Activated CD4-positive, CD25-positive, alpha-beta regulatory T cell treated with anti-CD3 and anti-CD28 coated beads, Interleukin-2, amount 50 U/mL, for 16 hours (primary cell): Measurements from ENCODE around the gene LY6G5B.
A peak's percentile ranks its signal among the peaks of the same experiment; 100 is the strongest.

ENCODE experiments used
- DNase-seq: peaks from one replicate; pipeline ENCODE4 v3.0.0-alpha.2; 2020; ENCODE audit warnings: low read depth, low spot score

Gene LY6G5B

GRCh38 chr6:31662124-31662723 is 7.6 kb upstream of the LY6G5B start:
- no peak for DNase-seq

DNA sequence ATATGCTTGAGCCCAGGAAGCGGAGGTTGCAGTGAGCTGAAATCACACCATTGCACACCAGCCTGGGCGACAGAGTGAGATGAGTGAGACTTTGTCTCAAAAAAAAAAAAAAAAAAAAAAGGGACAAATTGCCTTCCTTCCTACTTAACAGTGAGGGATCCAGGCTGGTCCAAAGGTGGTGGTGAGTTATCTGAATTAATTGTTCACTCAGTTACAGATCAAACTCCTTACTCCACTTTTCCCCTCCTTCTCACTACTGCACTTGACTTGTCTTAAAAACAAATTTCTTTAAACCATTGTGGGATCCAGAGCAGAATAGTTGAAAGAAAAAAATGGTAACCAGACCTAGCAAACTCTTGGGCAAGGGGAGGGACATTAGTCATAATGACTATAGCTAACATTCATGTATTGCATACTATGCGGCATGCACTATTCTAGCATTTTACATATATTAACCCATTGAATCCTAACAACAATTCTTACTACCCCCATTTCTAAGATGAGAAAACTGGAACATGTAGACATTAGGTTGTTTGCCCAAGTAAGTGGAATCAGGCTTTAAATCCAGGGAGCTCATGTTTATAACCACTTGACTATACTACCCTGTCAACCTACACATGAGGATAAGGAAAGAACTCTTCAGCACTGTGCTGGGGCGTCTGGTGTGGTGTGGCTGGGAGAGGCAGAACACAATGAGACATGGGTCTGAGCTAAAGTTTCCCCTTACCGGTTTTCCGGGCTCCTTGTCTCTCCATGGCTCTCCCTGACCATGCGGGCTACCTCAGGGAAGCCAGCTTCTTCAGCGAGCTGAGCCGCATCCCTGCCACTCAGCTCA is 6.4 kb upstream of the LY6G5B start:
- no peak for DNase-seq

GRCh38 chr6:31663961-31664789 is 5.6 kb upstream of the LY6G5B start:
- DNase-seq: no peak

DNA sequence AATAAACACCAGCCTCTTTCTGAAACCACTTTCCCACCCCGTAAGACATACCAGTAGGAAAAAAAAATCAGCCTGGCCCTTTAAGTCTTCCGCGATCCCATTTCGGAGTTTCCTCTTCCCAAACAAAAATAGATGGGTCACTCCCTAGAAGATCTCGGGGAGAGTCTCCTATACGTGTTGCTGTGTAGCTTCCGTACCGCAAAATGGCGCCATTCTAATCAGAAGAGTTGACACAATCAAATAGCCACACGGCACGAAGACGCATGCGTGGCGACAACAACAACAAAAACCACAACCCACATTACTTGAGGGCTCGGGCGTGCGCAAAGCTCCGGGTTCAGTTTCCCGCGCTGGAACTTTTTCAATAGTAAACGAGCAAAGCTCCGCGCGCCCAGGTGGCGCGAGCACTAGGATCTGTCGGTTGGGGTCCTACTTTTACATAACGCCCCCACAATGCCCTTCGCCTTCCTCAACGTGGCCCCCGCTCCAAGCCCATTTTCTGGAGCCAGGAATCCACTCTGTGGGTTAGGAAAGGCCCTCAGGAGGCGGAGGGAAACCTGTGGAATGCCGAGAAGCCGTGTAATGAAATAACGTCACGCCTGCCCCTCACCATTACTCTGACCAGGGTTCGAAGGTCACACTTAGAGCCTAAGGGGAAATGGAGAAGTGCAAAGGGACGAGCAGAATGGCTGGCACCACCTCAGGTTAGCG is 4.8 kb upstream of the LY6G5B start, which contains the start of gene GPANK1:
Gene GPANK1, minus strand, starts transcription at position 208 of the 711 bp plus-strand sequence. CDS start 519 bp downstream, outside the sequence.
- peak; percentile 85 for DNase-seq

GRCh38 chr6:31665501-31666336 is 4.1 kb upstream of the LY6G5B start, which contains the start of gene CSNK2B:
TSS of gene CSNK2B (plus strand) at chr6:31666080. CDS start at chr6:31666832, 752 bp downstream.
- DNase-seq: peak; percentile 98

DNA sequence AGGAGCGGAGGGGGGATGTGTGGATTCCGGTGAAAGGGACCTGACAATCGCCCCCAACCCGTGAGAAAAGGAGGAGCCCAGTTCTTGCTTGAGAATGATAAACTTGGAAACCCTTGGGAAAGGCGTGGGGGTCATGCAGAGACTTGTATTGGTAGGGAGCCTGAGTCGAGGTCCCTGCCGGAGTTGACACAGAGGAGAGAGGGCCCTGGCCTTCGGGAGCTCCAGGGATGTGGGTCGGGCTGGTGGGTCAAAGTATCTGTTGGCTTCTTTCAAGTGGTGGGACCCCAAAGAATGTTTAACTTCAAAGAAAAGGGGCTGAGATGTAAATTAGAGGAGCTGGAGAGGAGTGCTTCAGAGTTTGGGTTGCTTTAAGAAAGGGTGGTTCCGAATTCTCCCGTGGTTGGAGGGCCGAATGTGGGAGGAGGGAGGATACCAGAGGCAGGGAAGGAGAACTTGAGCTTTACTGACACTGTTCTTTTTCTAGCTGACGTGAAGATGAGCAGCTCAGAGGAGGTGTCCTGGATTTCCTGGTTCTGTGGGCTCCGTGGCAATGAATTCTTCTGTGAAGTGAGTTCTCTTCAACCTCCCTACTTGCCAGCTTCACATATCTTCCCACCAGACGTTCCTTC is 3.3 kb upstream of the LY6G5B start:
- DNase-seq: no peak

DNA sequence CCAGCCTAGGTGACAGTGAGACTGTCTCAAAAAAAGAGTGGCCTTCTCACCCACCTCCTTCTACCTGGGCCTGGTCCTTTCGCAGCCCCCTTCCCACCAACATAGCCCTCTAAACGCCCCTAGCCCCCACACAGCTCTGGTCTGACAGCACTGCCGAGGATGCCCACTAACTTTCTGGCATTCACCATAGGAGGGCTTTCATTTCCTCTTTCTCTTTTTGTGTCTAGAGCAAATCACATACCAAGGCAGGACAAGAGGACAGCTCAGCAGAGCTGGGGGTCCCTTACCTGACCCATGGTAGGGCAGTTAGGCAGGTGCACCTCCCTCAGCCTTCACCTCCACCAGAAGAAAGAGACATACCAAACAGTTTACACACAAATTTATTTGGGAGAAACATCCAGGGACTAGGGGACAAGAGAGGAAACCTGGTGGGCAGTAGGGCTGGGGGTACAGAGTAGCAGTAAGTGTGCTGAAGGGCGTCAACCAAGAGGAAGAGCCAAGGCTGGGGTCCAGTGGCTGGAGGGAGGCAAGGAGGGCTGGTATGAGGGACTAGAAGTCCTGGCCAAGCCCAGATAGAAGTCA is 6.6 kb downstream of the LY6G5B start:
- no peak for DNase-seq

DNA sequence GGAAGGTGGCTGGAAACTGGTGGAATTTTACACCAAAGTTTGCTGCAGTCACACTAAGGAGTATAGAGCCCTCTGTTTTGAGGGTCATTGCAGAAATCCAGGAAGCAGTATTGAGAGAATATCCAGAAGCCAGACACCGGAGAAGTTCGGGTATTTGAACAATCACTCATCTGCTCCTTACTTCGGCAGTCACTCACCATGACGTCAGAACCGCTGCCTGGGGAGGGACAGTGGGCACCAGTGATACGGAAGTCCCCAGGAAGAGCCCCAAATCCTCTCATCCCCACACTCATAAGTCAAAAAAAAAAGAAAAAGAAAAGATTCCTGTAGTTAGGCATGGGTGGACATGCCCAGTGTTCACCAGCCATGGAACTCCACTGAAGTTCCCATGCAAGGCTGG is 7.1 kb downstream of the LY6G5B start:
- DNase-seq: no peak

- DNase-seq: no peak
Observed at GRCh38 chr6:31677955-31678354, 8.2 kb downstream of the LY6G5B start.

DNA sequence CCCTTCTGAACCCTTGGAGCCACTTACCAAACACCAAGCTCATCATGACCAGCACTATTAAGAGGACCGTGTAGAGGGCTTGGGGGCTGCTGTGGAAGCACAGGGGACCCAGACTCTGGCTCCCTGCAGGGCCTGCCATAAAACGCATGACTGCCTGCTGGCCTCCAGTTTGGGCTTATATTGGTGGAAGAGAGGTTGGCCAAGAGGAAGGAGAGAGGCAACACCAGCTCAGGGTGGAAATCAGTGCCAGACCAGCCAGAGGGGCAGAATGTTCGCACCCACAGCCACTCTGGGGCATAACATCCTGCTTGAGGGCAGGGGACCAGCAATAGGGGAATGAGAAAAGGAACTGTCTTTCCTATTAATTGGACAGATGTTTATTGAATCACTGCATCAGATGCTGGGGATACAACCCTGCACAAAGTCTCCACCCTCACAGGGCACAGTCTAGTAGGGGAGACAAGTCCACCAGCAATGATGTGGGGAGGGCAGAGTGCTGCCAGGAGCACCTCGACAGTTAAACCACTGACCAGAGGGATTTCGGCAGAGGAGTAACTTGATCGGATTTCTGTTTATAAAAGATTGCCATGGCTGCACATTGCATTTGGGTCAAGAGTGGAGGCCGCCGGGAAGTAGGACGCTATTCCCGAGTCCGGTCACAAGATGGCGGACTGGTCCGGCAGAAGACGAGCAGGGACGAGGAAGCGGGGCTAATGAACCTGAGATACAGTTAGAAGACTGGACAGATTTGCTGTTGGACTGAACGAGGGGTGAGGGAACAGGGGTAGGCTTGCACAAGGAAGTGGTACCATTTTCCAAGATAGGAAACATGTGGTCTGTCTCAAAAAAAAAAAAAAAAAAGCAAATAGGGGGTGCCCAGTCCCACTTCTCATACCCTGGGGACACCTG is 10.7 kb downstream of the LY6G5B start, which contains the start of gene LY6G5C:
Gene LY6G5C, minus strand, starts transcription at position 842 of the 909 bp plus-strand sequence. Its CDS starts 694 bp downstream, at position 148.
- DNase-seq: peak; percentile 30

DNA sequence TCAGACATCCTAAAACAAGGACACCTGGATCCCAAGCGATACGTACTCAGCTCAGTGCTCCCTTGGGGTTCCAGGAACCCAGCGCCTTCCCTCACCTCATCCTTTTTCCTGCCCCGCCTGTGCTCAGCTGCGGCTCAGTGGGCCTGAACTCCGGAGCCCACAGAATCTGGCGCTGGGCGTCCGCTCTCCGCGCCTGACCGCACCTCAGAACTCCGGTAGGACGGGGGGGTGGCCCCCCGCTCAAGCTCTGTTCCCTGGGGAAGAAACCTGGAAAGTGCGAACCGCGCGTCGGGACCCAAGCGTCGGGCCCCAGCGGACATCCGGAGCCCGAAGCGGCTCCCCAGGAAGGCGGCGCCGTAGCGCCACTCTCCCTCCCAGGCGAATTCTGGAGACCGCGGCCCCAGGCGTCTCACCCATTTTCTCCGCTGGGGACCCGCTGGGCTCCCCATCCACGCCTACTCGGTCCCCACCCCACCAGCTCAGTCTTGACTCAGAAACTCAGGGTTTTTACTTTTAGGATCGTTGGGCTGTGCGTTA is 11.4 kb downstream of the LY6G5B start:
- DNase-seq: peak; percentile 13

GRCh38 chr6:31683591-31683990 is 13.8 kb downstream of the LY6G5B start:
- no peak for DNase-seq

DNA sequence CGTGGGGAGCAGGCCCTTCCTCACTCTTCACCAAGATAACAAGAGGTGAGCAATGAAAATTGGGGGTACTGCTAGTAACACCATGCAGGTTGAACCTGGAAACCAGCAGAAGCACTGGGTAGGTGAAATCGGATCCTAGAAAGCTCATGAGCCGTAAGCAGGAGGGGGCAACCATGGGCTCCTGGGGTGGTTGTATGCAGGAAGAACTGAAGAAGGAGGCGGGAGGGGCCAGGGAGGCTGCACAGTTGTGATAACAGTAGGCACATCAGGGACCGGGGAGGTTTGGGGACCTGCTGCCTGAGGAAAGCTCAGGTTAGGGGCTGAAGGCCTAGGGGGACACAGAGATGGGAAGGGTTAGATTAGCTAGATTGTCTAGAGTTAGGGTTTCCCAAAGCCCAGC is 16.7 kb downstream of the LY6G5B start:
- no peak for DNase-seq

DNA sequence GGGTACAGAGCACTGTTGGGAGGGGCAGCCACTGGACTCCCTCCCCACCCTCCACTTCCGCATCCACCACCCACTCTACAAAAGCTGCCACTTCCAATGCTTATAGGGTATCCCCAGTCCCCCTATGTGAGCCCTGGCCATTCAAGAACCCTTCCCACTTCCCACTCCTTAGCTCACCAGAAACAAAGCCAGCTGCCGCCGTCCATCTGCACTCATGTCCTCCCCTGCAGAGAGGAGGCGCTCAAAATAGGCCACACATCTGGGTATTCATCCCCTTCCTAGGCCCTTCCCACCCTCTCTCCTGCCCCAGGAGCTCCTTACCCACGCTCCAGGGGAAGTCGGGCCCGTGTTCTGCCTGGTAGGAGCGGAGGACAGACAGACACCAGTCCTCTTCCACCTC is 17.5 kb downstream of the LY6G5B start:
- DNase-seq: no peak

DNA sequence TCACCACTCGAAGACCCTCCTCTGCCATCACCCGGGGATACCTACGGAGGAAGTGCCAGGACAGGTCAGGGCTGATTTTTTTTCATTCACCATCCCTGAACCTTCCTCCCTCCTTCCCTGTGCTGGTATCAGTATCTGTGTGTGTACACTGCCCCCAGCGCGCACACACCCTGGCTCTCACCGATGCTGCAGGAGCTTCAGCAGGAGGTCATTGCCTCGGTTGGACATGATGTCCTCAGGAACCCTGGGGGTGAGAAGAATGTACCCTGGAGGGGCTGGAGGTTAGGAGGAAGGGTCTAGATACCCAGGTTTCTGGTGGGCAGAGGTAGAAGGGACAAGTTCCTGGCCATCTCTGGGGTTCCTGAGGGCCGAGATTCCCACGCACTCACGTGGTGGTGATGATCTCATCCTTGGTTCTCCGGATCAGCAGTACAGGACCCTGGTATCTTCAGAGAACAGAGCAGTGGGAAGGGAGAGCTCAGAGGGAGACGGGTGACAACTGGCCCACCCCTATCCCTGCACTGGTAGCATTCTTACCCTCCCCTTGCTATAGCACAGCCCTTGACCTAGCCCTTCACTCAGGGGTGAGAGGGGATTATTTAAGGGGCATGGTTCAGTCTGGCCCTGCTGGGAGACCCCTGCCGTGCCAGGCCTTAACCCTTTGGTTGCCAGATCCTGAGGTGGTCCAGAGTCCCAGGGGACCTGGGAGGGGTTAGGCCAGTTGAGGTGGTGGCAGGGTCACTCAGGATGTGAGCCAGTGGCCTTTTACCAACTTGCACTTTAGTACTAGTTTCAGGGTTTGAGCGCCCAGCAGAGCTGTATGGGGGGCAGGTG is 18.3 kb downstream of the LY6G5B start:
- no peak for DNase-seq

- no peak for DNase-seq
Observed at GRCh38 chr6:31689249-31690110, 19.7 kb downstream of the LY6G5B start.
